Fibroblast of mammary gland (primary cell): Measurements from ENCODE around the gene RMP24.

Experiments used
- DNase-seq: peaks from one replicate; pipeline ENCODE4 v3.0.0-alpha.2; 2010; ENCODE audit warnings: low read depth
- H3K4me3 ChIP-seq: 2 replicates; pipeline ENCODE4 v1.5.1; 2011; ENCODE audit warnings: low read depth, mild to moderate bottlenecking, low read length, moderate library complexity; ENCODE audit not compliant: control insufficient read depth
- TF ChIP-seq, protein P1 (sequence below): conservative IDR thresholded peaks from 2 replicates; pipeline ENCODE4 v1.5.1; 2011; ENCODE audit warnings: low read depth, low read length, inconsistent platforms; ENCODE audit not compliant: control insufficient read depth, insufficient read depth

The RMP24 gene

DNA sequence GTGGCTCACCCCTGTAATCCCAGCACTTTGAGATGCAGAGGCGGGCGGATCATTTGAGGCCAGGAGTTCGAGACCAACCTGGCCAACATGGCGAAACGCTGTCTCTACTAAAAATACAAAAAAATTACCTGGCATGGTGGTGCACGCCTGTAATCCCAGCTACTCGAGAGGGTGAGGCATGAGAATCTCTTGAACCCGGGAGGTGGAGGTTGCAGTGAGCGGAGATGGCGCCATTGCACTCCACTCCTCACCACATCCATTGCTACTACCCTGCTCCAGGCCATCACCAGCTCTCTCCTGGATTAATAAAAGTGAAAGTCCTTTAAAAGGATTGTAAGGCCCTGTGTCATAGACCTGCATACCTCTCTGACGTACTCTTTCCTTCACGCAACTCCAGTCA, 1.2 kb downstream of the RMP24 start:
- peak overlapping the region; percentile 99 for H3K4me3 ChIP-seq
- TF ChIP-seq, protein P1, sequence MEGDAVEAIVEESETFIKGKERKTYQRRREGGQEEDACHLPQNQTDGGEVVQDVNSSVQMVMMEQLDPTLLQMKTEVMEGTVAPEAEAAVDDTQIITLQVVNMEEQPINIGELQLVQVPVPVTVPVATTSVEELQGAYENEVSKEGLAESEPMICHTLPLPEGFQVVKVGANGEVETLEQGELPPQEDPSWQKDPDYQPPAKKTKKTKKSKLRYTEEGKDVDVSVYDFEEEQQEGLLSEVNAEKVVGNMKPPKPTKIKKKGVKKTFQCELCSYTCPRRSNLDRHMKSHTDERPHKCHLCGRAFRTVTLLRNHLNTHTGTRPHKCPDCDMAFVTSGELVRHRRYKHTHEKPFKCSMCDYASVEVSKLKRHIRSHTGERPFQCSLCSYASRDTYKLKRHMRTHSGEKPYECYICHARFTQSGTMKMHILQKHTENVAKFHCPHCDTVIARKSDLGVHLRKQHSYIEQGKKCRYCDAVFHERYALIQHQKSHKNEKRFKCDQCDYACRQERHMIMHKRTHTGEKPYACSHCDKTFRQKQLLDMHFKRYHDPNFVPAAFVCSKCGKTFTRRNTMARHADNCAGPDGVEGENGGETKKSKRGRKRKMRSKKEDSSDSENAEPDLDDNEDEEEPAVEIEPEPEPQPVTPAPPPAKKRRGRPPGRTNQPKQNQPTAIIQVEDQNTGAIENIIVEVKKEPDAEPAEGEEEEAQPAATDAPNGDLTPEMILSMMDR: no peak
- no peak for DNase-seq

DNA sequence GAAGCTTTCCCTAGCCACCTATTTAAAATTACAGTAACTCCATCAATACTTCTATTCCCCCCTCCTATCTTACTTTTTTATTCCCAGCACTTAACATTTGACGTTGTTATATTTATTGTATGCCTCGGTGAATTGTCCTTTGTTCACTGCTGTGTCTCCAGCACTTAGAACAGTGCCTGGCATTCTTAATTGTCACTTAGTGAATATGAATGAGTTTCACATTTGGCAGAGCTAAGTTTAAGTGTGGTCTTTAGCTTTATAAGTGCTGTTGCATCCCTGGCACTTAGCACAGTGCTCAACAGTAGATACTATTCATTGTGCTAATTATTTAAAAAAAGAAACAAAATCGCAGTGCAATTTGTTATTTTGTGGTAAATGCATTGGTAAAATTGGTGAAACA, 1.7 kb downstream of the RMP24 start:
- TF ChIP-seq, protein P1: no peak
- no peak for DNase-seq
- H3K4me3 ChIP-seq: no peak overlapping the region

DNA sequence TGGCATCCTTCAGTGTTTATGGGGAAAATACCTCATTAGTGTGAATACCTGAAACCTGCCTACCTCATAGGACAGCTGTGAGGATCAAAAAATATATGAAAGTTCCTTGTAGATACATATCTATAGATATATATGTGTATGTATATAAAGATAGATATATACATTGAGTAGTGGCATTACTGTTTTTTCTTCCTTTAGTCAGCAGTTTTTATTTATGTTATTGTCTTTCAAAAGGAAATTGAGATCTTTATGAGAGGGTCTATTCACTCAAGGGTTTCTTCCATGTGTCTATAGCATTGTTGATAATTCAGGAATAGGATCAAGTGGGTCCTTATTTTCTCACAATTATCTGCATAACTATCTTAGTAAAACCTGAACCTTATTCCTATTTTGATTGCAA, 6.6 kb downstream of the RMP24 start:
- DNase-seq: no peak
- TF ChIP-seq, protein P1: no peak
- H3K4me3 ChIP-seq: no peak overlapping the region

- no peak overlapping the region for H3K4me3 ChIP-seq
- DNase-seq: peak; percentile 76
- TF ChIP-seq, protein P1: no peak
Observed at GRCh38 chr18:35982409-35983114, 10.1 kb downstream of the RMP24 start.

DNA sequence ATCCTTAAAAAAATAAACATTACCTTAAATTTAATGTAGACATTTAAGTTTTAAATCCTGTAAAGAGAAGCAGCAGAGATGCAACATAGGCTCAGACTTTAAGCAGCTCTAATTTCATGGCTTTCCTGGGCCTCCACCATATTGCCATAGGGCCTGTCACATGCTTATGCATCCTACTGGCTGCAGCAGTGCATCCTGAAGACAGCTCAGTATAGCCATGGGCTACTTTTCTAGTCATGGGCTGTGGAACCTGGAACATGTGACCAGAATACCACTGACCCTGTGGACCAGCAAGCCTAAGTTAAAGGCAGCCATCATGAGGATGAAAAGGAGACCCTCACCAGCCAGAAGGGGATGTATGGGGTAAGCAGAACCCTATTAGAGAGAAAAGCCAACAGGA, 10.7 kb downstream of the RMP24 start:
- TF ChIP-seq, protein P1: no peak
- no peak overlapping the region for H3K4me3 ChIP-seq
- DNase-seq: no peak

DNA sequence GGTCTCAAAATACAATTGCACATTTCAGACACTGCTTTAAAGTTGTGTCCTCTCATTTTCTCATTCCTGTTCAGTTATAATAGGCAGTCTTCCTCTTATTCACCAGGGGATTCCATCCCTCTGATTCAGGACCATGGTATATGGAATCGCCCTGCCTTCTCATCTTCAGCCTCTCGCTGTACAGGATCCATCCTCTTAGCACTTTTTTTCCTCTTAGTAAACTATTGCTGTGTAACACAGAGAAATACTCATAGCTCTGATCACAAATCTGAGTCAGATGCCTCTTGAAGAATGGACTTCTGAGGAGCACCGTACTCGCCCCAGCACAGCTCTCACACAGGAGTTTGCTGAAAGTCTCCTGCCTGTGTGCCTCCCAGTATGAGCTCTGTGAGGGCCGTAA, 11.3 kb downstream of the RMP24 start:
- TF ChIP-seq, protein P1: no peak
- peak; percentile 87 for DNase-seq
- no peak overlapping the region for H3K4me3 ChIP-seq
